SK-N-DZ (cell line): Measurements from ENCODE around the gene MRTFB.
"Not testable (repeated sequence)": the region's sequence is repeated elsewhere in the genome, so short reads cannot be mapped to it uniquely, and the experiment has no call there.

Source experiments
- DNase-seq: peaks from one replicate; pipeline ENCODE4 v3.0.0-alpha.2; 2015; ENCODE audit warnings: low spot score

Gene MRTFB

DNA sequence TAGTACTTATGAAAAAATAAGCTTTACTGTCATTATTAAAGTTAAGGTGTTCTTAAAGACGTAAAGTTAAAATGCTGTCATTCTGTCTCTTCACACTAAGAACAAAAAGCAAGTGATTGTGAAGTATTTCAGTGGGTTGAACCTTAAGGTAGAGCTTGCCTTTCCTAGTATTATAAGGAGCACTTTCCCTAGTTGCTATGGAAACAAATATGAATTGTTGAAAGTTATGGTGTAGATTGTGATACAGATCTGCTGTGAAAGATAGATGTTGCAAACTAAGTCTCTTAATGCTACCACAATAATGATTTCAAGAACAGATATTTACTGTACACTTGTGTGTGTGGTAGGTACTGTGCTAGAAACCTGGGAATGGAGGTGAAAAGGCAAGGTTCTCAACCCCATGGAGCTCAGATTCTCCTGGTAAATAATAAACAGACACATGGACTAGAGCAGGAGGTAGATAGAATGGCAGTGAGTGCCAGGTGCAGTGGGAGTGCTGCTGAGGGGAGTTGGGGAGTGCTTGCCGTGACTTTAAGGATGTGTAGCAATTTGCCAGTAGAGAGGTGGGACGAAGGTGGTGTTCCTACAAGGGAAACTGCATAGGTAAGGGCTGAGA is 34.7 kb downstream of the MRTFB start:
- no peak for DNase-seq

DNA sequence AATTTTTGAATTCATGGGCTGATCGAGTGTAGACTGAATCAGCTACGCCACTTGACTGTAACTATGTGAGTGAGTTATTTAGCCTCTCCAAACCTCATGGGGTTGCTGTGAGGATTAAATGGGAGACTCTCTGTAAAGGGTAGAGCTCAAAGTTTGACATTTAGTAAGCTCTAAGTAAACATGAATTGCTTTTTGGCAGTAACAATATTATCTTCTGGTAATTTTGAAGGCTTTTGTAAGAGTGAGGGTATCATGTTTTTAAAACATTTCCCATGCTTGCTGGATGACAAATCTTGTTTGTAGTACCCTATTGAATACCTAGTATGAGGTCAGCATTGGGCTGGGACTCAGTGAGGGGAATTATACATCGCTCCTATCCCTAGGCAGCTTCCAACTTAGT is 35.3 kb downstream of the MRTFB start:
- no peak for DNase-seq

DNA sequence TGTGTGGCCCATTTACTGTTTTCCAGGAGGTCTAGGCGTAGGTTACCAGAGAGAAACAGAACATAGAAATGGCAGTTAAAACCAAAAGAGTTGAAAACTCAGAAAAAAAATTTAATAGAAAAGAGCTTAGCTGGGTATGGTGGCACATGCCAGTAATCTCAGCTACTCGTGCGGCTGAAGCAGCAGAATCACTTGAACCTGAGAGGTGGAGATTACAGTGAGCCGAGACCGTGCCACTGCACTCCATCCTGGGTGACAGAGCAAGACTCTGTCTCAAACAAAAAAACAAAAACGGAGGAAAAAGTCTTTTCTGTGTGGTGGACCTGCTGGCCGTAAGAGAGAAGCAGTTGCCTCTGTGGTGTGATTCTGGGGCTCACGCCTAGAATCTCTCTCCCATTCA is 35.8 kb downstream of the MRTFB start:
- DNase-seq: no peak

DNA sequence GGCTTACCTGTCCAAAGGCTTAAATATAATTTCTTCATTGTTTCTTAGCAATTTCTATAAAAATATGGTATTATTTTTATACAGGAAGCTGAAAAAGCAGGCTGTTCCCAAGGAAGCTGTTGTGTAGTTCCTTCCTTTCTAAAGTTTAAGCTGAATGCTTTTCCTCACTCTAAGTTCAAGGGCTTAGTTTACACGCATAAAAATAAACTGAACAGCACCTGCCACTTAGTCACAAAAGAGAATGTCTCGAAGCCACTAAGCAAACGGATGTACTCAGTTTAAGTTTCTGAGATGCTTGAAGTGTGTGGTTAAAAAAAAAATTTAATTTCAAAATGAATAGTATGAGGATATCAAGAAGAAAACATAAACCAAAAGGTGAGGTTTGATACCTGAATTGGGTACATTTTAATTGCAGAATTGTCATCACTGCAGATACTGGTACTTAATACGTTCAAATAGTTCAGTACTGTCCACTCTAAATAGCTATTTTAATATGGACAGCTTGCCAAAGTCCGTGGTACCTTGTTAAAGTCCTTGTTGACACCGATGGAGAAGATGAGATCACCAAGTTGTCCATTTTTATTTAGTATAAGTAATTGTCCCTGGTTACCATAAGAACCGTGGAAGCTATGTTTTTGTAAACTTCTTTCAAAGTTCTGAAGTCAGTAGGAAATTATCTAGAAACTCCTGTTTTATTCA is 38.1 kb downstream of the MRTFB start:
- no peak for DNase-seq

DNA sequence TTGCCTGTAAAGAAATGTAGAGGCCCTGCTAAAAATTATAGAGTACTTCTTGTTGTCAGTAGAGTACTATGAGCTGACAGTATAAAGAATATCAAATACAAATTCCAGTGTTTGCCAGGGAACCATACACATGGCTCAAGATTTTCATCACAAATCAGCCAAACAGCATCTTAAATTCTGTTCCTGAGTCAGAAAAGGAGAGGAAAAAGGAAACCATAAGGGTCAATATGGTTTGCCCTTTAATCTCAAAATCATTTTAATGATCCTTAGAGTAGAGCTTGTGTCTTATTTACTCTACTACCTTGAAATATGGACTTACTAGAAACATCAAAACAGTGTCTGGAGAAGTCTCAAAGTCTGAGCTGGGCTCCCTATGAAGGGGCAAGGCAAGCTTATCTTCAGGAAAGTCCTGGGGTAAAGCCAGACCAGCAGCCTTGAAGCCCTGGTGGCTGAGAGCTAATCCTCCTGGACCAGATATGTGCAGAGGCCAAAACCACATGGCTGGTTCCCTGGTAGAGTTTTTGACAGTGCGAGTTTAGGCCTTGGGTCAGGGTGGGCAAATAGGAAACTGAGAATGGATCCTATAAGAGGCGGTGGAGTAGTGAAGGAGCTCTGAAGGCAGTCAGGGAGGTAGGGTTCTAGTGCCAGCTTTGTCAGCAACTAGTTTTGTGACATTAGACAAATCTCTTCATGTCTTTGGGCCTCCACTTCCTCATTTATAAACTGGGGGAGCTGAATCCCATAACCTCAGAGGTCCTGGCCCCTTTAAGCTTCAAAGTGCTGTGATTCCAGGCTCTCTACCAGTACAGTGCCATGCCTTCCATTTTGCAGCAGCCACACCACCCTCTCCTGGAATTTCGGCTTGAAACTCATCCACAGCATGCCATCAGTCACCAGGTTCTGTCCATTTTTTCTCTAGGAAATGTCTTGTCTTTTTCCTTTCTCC is 38.9 kb downstream of the MRTFB start:
- no peak for DNase-seq

DNA sequence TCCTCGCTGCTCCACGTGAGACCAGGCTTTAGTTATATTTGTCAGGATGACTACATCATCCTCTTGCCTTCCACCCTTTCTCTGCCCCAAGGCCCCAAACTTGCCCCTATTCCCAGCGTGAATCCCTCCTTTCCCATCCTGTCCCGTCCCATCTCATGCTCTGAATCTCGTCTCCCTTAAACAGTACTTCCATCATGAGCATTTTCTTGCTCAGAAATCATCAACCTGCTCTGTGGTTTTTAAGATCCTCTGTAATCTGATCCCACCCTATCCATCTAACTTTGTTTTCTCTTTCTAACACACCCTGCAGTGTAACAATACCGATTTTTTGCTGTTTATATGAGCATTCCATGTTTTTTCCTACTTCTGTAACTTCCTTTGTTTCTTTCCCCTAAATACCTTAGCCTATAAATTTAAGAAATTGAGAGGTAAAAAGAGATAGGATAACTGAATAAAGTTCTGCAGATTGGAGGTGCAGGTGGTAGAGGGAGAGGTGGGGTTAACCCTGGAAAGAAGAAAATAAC is 39.7 kb downstream of the MRTFB start:
- no peak for DNase-seq

DNA sequence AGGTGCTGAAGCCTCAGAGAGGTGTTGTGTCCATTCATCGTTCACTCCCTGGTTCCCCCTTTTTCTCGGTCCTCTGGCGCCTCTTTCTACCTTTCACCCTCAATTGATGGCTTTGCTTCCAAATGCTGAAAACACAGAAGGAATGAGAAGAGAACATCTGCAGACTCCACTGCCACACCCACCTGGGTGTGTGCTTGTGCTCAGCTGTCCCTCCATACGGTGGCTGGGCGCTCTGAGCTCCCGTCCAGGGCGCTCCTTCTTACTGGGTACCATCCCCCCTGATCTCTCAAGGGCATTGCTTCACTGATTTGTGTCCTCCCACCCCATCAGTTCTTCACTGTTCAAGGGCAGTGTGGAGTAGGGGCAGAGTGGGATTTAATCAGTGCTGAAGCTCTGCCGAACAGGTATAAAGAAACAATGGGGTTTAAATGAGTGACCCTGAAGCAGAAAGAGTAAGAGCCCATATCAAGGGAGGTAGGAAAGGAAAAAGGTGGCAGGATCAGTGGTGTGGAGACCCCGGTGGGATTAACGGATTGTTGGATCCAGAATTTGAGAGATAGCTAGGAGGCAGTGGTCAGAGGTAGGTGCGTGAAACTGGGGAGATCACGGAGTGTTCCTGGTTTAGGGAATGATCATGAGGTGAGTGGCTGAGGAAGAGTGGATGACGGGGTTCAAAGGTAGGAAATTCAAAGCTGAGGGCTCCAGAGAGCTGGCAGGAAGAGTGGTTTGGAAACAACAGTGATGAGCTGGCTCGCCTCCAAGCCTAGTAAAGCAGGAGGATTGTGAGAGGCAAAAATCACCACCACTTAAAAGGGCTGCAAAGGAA is 40.8 kb downstream of the MRTFB start:
- DNase-seq: no peak

DNA sequence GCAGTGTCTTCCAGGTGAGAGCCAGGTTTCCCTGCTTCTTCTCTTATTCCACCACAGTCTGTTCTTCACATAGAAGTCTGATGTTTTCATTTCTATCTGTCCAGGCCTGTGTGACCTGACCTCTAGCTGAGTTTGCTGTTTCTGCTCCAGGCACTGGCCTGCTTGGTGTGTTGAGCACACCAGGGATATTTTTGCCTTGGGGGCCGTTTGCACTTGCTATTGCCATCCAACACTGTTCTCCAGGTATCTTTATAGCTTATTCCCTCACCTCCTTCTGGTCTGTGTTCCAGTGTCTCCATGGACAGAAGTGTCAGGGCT is 41.4 kb downstream of the MRTFB start:
- DNase-seq: no peak

DNA sequence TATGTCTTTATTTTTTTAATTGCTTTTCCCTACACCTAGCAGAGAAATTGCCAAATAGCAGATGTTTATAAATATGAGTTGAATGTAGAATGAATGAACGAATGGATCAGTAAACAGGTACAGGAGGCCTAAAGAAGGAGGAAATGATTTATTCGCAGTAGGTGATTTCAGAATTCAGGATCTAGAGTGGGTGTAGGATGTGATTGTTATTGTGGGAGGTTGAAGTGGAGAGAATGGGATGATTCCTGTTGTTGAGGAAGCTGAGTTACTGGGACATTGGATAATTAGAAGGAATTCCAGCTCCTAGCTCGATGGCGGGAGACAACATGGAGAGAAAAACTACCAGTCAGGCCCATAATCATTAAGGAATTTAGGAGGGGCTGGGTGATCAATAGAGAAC is 42.2 kb downstream of the MRTFB start:
- DNase-seq: no peak

DNA sequence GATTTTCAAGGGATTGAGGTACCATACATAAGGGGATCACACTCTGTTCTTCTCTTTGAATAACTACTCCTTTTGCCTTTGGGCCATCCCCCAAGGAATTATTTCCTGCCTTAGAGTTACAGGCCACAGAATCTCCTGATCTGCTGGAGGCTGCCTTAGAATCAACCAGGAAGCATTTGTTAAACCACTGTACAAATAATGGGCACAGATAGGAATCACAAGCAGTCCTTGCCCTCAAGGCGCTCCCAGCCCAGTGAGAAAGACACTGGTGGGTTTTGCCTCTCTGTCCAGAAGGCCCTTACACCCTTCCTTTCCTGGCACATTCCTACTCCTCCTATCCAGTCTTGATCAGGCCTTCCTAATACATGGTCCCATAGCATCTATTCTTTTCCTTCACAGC is 45.9 kb downstream of the MRTFB start:
- no peak for DNase-seq

DNA sequence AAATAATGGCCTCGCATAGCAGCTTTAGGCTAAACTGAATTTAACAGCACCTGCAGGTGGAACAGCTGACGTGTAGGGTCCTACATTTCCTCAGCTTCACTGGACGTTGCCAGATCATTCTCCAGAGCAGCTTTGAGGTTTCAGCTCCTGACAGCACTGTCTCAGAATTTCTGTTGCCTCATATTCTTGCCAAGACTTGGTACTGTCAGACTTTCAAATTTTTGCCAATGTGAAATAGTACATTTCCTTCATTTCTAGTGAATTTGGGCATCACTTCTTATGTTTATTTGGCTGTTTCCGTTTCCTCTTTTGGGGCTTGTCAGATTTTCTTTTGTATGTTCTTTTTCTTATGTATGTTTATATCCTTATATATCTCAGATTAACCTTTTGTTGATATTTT is 48.7 kb downstream of the MRTFB start:
- no peak for DNase-seq

DNA sequence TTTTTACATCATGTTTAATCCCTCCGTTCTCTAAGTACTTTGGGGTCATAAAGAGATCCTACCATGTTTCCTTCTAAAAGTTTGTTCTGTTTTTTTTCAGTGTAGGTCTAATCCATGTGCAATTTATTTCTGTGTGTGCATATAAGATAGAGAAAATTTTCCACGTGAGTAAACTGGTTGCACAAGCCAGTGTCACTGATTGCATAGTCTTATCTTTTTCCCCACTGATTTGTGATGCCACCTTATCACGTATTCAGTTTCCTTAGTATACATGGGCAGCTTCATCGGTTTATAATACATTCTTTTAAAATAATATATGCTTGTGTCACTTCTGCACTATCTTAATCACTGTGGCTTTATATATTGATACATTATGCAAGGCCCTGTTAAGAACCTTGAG is 49.2 kb downstream of the MRTFB start:
- DNase-seq: no peak

DNA sequence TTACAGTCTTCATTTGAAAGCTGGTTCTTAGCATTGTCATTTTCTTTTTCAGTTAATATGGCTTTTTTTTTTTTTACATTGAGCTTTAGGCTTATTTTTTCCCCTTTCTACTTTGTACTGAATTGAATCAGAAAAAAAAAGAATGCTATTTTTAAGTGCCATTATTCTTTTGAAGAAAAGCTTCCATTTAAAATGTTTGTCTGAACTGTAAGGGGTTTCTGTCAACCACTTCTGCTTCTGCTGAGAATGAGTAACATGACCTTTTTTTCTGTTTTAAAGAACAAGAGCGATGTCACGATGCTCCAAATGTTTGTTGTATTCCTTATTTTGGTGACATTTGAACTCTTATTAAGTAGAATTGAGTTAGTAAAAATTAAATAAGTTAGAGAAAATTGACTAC is 50.0 kb downstream of the MRTFB start:
- DNase-seq: no peak

DNA sequence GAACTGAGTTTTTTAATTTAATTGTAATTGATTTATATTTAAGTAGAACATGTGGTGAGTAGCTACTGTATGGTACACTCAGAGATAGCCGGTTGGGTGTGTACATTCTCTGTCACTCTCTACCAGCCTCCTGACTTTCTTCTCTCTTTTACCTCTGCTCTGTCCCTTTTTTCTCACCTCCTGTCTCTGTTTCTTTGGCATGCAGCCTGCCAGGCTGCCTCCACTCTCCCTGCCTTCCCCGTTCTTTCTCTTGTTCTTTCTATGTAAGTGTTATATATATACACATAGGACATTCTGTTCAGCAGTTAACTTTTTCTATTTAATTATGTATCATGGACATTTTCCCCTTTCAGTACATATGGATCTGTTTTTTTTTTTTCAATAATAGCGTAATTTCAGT is 50.8 kb downstream of the MRTFB start:
- peak; percentile 22 for DNase-seq

DNA sequence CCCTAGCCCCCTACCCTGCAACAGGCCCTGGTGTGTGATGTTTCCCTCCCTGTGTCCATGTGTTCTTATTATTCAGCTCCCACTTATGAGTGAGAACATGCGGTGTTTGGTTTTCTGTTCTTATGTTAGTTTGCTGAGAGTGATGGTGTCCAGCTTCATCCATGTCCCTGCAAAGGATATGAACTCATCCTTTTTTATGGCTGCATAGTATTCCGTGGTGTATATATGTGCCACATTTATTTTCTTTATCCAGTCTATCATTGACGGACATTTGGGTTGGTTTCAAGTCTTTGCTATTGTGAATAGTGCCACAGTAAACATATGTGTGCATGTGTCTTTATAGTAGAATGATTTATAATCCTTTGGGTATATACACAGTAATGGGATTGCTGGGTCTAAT is 51.3 kb downstream of the MRTFB start:
- not testable (repeated sequence) for DNase-seq

DNA sequence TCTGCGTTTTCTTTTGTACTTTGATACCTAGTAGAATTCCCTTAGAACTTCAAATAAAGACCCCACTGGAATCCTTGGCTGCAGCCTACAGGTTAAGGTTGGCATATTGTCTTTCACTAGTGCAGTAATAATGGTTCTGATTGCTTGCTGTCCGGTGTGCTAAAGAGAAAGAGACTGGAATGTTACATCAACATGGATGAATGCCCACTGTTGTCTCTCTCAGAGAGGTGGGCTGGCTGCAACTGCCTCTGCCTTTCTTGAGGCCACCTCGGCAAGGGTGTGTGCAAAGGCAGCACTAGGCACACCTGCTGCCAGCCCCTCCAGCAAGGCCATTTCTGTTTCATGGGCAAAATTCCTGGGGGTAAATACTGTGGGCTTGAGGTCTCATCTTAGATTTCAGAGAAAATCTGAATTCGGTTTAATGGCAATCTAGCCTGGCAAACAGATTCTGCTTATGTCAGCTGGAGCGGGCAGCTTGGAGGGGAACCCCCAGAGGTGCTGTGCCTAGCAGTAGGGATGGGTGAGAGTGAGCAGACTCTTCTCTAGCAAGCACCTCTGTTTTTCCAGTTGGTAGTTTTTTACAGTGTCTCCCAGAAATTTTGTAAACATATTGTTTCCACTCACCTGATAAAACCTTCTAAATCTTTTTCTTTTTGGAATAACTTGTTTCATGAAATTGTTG is 54.0 kb downstream of the MRTFB start:
- no peak for DNase-seq

DNA sequence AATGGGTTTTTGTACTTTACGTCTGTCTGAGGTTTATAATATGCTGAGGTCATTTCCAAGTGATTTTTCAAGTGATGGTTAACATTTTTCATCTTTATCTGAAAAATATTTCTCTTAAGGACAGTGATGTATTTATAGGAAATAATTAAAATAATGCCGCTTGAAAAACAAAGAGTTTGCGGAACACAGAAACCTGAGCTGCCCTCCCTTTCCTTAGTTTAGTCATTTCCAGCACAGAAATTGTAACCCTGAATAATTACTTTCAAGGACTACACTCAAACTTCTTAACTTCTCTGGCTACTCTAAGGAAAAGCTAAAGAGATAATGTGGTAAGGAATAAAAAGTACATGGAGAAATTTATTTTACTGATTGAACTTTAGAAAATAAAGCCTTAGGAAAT is 54.6 kb downstream of the MRTFB start:
- DNase-seq: no peak

DNA sequence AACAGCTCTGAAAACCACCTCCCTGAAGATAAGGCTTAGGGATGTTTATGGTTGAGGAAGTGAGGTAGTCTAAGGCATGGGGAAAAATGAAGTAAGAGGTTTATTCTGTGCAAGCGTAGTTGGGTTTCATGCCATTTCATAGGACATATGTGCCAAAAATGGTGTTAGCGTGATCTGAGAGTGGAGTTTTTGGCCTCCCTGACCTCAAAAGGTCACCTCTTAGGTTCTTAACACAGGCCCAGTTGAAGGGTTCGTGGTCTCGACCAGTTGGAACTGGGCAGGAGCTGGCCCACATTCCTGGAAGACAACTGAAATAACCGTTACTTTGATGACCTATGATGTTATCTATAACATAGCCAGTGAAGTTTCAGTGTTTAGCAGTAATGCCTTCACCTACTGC is 57.0 kb downstream of the MRTFB start:
- no peak for DNase-seq

DNA sequence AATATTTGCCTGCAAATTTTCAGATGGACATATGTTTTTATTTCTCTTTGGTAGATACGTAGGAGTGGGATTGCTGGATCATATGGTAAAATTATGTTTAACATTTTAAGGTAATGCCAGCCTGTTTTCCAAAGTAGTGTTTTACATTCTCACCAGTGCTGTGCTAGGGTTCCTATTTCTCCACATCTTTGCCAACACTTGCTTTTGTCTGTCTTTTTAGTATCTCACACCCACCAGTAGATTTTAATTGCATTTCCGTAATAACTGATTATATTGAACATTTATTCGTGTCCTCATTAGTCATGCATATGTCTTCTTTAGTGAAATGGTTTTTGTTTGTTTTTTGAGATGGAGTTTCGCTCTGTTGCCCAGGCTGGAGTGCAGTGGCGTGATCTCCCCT is 58.4 kb downstream of the MRTFB start:
- no peak for DNase-seq

DNA sequence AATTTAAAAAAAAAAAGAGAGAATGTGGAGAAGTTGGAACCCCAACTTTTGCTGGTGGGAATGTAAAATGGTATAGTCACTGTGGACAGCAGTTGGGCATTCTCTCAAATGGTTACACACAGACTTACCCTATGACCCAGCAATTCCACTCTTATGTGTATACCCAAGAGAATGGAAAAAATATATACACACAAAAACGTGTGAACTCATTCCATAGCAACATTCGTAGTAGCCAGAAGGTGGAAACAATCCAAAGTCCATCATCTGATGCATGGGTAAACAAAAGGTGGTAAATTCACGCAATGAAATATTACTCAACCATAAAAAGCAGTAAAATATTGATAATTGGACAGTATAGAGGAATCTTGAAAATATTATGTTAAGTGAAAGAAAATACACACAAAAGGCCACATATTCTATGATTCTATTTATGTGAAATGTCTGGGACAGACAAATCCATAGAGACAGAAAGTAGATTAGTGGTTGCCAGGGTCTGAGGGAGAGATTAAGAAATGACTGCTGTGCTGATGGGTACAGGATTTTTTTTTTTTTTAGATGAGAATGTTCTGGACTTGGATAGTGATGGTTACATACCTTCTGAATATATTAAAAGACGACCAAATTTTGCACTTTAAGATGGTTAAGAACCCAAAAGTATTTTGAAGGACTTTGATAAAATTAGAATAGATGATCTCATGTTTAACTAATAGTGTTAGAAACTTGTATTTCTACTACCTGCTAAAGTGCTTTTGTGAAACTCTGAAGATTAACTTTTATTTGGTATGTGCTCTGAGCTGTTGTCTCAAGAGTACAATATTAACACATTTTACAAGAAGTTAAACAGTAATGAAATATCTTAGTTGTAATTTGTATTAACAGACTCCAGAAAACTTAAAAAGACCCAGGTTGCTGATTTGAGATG is 60.9 kb downstream of the MRTFB start:
- DNase-seq: no peak
